GM21515 (cell line): ENCODE results near the gene RPH3AL.
"Not testable (repeated sequence)": the region's sequence is repeated elsewhere in the genome, so short reads cannot be mapped to it uniquely, and the experiment has no call there.

Source experiments
- ATAC-seq: cut with Tn5 transposase; IDR thresholded peaks from one replicate; pipeline ENCODE4 v1.9.1; 2021; ENCODE audit not compliant: unreplicated experiment

RPH3AL gene

DNA sequence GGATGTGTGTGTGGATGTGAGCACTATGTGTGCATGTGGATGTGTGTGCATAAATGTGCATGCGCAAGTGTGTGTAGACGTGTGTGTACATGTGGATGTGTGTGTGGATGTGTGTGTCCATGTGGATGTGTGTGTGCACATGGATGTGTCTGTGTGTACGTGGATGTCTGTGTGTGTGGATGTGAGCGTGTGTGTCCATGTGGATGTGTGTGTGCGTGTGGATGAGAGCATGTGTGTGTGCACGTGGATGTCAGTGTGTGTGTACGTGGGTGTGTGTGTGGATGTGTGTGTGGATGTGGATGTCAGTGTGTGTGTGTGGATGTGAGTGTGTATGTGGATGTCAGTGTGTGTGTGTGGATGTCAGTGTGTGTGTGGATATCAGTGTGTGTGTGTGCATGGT, 107.6 kb downstream of the RPH3AL start:
- no peak for ATAC-seq

DNA sequence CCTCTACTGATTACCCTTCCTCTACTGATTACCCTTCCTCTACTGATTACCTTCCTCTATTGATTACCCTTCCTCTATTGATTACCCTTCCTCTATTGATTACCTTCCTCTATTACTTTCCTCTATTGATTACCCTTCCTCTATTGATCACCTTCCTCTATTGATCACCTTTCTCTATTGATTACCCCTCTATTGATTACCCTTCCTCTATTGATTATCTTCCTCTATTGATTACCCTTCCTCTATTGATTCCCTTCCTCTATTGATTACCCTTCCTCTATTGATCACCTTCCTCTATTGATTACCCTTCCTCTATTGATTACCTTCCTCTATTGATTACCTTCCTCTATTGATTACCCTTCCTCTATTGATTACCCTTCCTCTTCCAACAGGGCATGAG, 108.7 kb downstream of the RPH3AL start:
- not testable (repeated sequence) for ATAC-seq

DNA sequence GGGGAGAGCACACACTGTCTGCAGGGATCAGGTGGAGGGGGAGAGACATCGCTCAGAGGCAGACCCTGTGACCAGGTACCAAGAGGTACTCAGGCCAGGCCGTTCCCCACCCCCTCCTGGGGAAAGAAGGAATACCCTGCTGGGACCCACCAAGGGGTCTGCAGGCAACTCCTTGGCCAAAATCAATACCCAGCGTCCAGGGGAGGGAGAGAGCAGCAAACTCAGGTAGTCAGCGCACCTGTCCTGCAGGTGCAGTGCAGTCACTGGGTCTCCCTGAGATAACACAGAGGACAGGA, 113.7 kb downstream of the RPH3AL start:
- ATAC-seq = no peak

DNA sequence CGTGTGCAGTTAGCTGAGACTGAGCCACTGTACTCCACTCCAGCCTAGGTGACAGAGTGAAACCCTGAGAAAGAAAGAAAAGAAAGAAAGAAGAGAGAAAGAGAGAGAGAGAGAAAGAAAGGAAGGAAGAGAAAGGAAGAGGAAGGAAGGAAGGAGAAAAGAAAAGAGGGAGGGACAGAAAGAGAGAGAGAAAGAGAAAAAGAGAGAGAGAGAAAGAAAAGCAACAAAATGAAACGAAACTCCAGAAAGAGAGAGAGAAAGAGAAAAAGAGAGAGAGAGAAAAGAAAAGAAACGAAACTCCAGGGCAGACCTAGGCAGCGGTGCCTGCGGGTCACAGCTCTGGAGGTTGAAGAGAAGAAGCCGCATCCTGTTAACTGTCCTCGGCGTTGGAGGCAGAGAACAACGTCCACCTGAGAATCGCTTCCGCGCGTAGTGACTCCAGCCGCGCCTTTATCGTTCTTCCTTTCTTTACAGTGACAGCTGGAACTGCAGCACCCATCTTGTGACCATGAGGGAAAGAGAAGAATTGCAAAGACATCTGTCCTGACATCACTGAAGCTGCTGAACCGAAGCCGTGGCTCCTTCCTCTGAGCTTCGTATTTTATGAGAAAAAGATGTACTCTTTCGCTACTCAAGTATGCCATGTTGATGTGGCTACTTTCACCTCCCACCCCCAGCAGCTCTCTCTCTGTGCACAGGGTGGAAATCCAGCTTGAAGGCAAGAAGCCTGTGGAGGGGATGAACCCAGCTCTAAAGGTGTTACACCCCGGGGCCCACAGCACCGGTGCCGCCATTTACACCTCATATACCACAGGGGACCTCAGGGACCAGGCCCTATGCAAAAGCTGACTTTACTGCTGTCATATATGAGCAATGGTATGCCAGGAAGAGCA, 114.3 kb downstream of the RPH3AL start:
- no peak for ATAC-seq

DNA sequence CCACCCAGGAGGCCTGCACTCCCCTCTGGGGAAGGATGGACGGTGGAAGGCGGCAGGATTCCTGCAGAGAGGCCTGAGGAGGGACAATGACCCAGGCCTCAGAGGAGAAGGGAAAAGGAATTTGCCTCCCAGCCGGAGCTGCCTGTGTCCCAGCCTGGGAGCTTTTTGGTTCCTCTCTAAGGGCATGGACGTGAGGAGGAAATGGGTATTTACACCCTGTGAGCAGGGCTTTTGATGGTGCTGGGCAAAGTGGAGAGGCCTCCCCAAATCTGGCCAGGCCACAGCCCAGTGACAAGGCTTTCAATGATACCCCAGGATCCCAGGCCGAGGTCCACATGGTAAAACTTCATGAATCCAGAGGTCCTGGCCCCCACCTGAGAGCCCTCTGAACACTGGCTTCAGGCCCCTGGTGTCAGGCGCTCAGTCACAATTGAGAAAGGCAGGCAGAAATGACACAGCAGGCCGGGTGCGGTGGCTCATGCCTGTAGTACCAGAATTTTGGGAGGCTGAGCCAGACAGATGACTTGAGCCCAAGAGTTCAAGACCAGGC, 115.1 kb downstream of the RPH3AL start:
- no peak for ATAC-seq

DNA sequence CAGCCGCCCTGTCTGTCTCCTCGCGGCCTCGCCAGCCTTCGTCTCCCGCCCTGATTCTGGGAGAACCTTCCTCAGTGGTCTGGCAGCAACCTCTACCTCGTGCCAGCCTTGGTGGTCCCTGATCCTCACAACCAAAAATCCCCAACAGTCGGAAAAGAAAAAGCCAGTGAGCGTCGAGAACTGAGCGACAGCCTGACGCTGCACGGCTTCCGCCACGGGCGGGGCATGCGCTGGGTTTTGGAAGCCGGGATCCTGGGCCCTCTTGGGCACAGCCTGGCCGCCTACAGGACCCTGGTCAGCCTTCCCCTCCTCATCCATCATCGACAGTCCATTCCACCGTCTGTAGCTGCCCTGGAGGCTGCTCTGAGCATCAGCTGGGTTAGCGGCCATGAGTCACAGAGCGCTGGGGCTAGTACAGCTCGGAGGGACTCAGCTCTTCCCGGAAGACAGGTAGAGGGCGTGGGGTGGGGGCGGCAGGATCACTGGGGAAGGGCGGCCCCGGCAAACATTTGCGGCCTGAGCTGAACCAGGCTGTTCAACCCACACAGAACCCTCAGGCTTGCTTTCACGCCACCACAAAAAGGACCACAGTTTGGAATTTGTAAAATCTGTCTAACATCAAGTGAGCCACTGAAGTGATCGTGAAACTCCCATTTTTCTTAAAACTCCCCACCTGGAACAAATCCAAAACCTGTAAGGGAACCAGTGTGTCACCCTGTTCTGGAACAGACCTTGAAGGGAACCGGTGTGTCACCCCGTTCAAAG, 115.8 kb downstream of the RPH3AL start:
- no peak for ATAC-seq

DNA sequence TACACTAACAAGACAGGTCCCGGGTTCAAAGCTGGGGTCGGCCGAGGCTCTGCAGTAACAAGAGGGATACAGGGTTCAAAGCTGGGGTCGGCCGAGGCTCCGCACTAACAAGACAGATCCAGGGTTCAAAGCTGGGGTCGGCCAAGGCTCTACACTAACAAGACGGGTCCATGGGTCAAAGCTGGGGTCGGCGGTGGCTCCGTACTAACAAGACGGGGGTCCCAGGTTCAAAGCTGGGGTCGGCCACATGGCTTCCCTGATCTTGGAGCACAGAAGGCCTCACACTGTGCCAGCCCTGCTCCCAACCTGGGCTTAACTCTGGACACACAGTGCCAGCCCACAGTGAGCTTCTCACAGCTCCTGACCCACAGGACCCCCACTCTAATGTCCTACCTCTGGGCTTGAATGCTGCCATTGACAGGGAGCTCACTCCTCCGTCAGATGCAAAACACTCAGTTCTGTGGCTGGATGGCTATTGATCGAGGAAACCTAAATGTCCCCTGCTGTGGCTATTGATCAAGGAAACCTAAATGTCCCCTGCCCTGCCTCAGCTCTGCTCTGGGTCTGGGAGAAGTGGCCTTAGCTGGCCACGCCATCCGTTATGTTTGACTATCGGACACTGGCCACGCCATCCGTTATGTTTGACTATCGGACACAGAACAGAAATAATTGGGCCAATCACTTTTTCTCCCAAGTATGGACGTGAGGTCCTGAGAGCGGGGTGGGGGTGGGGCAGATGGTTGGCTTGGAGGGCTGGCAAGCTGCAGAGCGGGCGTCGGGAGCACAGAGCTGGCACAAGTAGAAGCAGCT, 116.6 kb downstream of the RPH3AL start:
- ATAC-seq = no peak

DNA sequence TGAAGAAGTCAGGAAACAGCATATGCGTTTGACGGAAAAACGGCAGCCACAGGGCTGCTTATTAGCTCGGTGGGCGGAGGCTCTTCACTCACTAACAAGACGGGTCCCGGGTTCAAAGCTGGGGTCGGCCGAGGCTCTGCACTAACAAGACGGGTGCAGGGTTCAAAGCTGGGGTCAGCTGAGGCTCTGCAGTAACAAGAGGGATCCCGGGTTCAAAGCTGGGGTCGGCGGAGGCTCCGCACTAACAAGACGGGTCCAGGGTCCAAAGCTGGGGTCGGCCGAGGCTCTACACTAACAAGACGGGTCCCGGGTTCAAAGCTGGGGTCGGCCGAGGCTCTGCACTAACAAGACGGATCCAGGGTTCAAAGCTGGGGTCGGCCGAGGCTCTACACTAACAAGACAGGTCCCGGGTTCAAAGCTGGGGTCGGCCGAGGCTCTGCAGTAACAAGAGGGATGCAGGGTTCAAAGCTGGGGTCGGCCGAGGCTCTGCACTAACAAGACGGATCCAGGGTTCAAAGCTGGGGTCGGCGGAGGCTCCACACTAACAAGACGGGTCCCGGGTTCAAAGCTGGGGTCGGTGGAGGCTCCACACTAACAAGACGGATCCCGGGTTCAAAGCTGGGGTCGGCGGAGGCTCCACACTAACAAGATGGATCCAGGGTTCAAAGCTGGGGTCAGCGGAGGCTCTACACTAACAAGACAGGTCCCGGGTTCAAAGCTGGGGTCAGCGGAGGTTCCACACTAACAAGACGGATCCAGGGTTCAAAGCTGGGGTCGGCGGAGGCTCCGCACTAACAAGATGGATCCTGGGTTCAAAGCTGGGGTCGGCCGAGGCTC, 117.4 kb downstream of the RPH3AL start:
- not testable (repeated sequence) for ATAC-seq

DNA sequence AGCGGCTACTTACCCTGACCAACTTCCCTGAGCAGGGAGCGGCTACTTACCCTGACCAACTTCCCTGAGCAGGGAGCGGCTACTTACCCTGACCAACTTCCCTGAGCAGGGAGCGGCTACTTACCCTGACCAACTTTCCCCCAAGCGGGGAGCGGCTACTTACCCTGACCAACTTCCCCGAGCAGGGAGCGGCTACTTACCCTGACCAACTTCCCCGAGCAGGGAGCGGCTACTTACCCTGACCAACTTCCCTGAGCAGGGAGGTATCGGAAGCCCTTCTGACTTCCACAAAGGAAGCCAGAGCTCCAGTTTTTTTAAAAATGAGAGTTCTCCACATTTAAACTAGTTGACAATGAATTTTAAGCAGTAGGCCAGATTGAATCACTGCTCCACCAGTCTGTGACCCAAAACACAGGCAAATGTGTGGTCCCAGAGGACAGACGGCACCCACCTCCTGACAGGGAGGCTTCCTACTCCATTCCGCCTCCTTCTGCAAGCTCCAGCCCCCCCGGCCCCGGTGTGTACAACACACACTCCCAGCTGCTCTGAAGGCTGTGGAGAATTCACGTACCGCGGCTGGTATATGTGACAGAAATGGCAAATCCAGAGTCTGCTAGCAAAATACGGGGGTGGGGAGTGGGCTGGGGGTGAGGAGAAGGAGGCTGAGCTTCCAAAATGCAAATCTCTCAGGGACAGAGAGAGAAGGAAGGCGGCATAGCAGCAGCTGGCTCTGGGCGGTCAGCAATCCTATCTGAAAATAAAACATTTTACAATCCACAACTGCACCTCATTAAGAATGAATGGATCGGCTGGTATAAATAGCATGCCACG, 118.2 kb downstream of the RPH3AL start:
- not testable (repeated sequence) for ATAC-seq

DNA sequence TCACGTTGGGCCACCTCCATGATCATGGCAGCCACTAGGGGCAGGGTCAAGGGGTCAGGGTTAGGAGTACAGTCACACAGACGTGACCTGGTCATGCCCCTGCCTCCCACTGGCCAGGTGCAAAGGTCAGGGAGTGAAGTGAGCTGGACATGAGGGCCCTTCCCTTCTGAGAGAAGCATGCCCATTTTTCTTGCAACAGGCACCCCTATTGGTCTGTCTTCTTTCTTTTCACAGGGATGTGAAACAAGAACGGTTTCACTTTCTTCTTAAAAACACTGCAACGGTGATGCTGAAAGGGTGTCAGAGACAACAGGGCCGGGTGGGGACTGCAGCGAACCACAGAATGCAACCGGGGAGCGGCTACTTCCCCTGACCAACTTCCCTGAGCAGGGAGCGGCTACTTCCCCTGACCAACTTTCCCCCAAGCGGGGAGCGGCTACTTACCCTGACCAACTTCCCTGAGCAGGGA, 119.1 kb downstream of the RPH3AL start:
- ATAC-seq = no peak

DNA sequence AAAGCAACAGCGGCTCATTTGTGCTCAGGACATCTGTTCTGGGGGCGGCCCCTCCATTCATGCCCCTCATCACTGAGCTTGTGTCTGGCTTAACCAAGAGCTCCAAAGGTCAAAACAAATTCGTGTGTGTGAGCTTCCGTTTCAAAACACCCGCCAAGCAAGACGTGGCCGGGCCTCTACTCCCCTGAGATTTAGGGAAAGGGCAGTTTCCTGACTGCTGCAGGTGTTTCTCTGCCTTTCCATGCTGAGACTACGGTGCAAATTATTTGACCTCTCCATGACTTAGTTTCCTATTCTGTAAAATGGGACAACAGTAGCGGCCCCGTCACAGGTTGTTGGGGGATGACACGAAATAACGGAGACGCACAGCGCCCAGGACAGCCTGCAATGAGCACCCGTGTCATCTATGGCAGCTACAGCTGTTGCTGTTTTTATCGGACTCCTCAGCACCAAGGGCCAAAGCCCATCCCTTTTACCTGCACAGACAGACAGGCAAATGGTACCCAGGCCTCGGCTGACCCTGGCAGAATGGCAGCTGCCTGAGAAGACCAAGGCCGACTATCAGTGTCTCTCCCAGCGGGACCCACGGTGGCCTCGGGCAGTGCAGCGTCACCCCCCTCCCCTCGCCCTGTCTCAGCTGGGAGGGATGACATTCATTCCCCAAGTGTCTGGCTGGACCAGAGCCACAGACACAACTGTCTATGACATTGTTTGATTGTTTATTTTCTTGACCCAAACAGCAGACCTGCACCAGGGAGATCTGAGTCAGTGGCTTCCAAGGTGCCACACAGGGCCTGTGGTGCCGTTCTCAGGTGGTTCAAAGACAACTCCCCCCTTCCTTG, 120.4 kb downstream of the RPH3AL start:
- no peak for ATAC-seq

DNA sequence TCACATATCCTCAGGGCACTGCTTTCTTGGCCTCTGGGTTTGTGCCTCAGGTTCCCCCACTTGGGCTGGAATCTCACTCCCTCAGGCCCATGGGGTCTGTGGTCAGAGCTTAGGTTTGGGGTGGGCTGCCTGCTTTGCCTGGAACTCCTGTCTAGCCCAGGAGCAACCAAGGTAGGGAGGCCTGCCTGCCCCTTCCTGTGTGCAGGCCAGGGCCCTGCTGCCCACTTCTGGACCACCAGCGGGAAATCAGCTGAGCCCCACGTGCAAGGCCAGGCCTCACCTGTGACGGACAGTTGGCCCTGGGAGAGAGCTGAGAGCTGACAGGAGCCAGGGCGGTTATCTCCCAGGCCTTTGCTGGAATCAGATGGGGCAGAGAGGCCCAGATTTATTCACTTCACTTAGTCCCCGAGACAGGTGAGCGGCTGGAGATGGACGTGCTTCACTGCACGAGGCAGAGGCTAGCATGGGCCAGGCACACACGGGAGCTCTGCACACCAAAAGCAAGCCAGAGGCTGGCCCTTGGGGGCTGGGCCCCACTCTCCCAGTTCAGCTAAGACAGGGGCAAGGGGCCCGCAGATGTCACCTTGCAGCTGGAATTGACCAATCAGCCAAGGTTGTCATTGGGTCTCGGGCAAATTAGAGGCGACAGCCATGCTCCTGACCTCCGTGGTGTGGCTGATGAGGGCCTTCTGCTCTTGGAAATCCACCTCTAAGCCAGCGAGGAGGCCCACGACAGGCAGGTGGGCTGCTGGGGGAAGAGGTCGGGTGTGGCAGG, 121.2 kb downstream of the RPH3AL start:
- ATAC-seq = no peak

DNA sequence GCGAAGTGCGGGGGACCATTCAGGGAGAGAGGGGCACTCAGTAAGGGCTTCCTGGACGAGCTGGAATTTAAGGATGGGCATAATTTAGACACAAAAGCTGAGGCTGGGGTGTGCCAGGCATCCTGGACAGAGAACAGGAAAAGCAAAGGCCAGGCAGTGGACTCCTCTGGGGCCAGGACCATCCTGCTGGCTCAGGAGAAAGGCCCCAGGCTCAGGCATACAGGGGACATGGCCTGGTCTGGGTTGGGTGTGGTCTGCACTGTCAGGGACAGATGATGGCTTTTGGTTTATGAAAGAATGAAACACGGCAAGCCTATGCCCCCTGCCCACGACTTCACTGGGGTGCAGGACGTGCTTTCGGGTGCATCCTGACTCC, 122.2 kb downstream of the RPH3AL start:
- no peak for ATAC-seq

DNA sequence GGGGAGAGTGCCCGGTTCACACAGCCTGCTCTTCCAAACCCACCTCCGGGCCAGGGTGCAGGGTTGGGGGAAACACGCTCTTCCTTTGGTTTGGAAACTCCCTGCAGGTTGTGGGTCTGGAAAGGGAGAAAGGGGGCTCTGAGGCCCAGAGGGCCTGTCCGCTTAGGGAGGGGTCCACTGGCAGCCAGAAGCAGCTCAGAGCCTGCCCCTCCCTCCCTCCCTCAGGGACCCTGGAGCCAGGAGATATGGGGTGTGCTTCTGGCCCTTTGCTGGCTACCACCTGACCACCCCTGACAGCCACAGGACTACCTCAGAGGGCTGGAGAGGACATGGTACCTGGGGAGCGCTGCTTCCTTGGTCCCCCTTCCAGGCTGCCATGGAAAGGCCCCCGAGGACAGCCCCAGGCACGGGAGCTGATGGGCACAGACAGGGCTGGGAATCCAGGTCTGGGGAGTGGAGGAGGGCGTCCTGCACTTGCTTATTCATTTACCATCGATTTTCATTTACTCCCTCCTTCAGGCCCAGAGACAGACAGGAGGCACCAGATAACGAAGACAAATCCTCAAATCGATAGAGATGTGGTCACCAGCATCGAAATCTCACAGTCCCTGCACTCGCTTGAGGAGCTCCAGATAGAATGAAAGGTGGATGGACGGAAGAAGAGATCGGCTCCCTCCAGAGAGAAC, 122.8 kb downstream of the RPH3AL start:
- ATAC-seq = no peak

DNA sequence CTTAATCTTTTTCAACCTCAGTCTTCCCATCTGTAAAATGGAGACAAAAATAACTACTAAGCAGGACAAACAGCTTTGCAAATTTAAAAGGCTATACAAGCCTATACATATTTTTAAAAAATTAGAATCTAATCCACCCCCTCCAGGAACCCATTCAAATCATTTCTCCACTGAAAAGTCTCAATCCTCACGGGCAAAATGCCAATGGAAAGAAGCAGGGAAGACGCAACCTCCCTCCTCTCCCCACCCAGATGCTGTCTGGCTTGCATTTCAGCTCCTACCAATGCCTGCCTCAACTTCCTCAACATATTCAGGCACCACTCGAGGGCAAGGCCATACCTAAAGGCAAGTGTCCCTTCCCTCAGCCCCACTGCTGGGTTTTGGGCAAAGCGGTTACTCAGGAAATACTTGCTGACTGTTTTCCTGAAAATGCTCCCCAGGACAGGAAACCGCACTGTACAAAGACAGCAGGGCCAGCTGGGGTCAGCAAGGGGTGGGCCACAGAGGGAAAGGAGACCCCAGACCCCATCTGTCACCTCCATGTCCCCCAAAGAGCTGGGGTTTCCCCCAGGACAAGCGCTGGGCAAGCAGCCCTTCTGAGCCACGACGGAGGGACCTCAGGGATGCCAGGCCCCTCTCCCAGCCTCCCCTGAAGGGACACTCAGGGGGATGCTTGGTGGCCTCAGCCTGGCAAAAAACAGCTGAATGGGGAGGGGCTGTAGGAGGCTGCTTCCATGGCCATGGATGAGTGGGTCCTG, 123.5 kb downstream of the RPH3AL start:
- ATAC-seq = no peak

DNA sequence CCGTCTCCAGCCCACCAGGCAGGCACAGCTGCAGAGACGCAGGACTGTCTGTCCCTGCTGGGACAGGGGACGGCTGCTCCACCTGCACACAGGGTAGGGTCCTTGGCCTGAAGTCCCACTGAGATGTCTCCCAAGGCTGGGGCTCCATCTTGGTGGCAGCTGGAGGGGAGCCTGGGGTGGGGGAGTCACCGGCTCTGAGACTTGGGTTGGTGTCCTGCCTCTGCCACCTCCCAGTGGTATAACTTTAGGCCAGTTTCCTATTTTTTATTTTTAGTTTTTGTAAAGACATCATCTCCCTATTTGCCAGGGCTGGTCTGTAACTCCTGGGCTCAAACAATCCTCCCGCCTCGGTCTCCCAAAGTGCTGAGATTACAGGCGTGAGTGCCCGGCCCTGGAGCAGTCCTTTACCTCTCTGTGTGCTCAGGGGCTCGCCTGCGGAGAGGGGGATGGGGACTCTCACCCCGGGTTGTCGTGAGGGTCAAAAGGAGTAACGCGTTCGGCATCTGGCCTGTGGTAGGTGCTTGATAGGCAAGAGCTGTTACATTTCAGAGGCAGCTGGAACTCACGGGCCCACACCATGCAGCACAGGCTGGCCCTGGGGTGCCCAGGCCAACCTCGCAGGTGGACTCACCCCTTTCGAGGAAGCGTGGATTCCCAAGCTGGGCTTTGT, 124.5 kb downstream of the RPH3AL start:
- no peak for ATAC-seq
